Measurements from ENCODE around the gene SNRNP70.

SNRNP70 gene

GRCh38 chr19:49102303-49102702 is 17.1 kb downstream of the SNRNP70 start:
- no peak for DNase-seq

- DNase-seq, result no peak
These were observed 18.3 kb downstream of the SNRNP70 start for GRCh38 chr19:49103331-49104085.

GRCh38 chr19:49104229-49104864 is 19.1 kb downstream of the SNRNP70 start:
- no peak for DNase-seq

- DNase-seq, result peak; percentile 60
These were observed 21.4 kb downstream of the SNRNP70 start for GRCh38 chr19:49106648-49107135.

- no peak for DNase-seq
These were observed 22.6 kb downstream of the SNRNP70 start for GRCh38 chr19:49107625-49108459.

DNA sequence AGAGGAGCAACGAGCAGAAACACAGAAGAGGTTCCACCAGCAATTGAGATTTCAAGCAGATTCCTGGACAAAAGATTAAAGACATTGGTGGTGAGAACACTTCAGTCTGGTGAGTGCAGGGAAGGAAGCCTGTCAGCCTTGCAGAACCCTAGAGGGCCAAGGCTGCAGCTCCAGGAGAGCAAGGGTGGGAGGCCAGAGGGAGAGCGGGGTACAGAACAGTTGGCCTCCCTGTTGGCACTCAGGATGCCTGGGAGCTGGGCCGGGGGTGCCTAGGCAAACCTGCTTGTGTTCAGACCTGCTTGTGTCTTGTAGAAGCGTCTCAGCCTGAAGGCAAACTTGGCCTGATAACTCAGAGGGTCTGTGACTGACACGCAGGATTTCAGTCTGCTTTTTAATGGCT is 23.8 kb downstream of the SNRNP70 start:
- no peak for DNase-seq

DNA sequence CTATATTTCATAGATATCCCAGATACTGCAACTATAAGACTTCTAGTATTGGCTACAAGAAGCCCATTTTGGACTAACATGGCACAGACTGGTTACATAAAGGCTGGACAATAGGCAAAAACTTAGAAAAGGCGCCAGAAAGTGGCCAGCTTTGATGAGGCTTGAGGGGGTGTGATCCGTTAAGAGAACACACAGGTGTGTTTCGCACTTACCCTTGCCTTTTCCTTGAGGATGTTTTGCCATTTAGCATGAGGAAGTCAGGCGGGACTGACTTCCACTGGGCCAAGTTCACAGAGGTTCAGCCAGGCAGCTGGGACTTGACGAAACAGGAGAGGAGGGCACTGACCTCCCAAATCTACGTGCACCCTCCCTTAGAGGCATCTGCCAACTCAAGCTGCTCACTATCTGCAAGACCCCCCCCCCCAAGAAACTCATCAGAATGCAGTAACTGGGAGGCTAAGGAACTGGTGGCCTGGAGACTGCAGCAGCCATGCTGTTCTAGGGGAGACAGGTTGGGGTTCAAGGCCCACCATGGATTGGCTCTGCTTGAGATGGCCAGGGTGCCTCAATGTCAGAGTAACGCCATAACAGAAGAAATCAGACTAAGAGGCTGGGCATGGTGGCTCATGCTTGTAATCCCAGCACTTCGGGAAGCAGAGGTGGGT is 24.4 kb downstream of the SNRNP70 start:
- no peak for DNase-seq

GRCh38 chr19:49110567-49110966 is 25.3 kb downstream of the SNRNP70 start:
- DNase-seq, result no peak

DNA sequence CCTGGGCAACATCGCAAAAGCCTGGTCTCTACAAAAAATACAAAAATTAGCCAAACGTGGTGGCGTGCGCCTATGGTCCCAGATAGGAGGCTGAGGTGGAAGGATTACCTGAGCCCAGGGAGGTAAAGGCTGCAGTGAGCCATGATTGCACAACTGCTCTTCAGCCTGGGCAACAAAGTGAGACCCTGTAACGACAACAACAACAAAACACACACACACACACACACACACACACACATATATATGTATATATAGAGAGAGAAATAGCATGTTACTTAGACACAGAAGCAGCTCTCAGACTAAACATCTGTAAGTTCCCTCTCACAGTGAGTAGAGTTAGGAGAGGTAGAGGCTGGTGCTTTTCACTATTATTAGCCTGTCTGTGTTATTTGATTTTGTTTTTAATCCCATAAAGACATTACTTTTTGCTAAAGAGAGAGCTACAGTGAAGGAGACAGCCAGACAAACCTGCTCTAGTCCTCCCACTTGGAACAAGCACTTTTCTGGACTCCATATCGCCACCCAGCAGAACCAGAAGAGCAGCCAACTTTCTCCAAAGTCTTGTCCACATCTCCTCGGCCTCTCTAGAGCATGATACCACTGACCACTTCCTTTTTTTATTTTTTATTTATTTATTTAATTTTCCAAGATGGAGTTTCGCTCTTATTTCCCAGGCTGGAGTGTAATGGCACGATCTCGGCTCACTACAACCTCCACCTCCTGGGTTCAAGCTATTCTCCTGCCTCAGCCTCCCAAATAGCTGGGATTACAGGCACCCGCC is 26.2 kb downstream of the SNRNP70 start:
- DNase-seq, result no peak

DNA sequence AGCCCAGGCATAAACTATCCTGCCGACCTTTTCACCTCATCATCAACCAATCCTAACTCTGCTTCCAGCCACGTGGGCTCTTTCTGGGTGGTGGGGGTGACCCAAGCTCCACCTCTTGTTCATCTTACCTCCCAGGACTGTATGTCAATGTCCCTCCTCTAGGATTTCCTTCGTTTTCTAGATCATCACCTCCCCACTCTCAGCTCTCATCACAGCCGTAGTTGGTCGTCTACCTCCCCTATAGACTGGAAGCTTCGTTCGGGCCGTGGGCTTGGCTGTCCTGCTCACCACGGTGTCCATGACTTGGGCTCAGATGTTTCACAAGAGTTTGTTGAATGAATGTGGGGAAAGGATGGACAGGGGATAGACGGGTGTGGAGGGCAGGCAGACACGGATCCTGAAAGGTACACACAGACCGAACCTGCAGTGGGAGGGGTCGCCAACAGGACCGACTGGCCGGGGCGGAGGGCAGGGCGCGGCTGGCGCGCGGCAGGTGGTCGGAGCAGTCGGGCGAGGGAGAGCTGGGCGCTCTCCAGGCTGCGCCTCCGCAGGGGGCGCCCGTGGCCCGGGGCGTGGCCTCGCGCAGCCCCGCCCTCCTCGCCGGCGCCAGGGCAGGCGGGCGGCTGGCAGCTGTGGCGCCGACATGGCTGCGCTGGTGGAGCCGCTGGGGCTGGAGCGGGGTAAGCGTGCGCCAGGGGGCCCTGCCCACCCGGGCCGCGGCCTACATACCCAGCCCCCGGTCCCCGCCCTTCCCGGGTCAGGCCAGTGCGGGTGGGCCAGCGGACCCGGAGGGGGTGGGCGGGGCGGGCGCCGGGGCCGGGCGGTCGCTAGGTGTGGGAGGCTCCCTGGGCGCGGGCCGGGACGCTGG is 28.7 kb downstream of the SNRNP70 start, which contains the start of gene LIN7B:
Gene LIN7B (plus strand): TSS at position 609 of the 868 bp plus-strand sequence. CDS start 35 bp downstream, at position 644.
- peak; percentile 71 for DNase-seq

DNA sequence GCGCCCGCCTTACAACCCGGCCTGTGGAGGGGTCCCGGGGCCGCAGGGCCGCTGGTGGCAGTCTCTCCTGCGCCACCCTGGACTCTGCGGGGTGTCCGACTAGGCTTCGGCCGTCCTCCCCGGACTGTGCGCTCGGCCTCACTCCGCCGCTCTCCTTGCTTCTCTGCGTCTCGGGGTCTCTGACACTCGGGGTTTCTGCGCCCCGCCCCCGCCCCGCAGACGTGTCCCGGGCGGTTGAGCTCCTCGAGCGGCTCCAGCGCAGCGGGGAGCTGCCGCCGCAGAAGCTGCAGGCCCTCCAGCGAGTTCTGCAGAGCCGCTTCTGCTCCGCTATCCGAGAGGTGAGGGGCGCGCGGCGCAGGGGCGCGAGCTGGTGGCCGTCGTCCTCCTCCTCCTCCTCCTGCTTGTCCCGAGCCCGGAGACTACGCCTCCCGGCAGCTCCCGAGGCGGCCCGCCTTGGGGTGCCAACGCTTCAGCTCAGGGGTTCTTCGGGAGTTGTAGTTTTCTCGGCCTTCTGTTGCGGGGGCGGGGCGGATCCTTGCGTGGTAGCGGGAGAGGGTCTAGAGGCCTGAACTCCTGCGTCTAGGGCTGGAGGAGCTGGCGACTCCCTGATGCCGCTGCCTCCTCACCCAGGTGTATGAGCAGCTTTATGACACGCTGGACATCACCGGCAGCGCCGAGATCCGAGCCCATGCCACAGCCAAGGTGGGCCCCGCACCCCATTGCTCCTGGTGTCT is 29.5 kb downstream of the SNRNP70 start:
- DNase-seq, result peak; percentile 61

DNA sequence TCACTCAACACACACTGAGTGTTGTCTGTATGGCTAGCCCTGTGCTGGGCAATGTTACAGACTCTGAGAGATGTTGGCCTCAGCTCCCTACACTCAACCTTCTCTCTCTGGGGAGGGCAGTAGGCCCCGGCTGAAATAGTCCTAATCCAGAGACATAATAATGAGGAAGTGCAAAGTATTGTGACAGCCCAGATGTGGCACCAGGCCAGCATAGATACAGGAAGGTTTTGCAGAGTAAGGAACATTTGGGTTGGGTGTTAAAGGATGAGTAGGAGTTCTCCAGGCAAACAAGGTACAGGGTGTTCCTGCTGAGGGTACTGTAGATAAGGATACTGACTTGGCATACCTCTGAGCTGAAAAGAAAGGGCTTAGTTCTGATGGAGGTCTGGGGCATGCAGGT is 31.3 kb downstream of the SNRNP70 start:
- no peak for DNase-seq

GRCh38 chr19:49117677-49118564 is 32.7 kb downstream of the SNRNP70 start:
- DNase-seq, result no peak

DNA sequence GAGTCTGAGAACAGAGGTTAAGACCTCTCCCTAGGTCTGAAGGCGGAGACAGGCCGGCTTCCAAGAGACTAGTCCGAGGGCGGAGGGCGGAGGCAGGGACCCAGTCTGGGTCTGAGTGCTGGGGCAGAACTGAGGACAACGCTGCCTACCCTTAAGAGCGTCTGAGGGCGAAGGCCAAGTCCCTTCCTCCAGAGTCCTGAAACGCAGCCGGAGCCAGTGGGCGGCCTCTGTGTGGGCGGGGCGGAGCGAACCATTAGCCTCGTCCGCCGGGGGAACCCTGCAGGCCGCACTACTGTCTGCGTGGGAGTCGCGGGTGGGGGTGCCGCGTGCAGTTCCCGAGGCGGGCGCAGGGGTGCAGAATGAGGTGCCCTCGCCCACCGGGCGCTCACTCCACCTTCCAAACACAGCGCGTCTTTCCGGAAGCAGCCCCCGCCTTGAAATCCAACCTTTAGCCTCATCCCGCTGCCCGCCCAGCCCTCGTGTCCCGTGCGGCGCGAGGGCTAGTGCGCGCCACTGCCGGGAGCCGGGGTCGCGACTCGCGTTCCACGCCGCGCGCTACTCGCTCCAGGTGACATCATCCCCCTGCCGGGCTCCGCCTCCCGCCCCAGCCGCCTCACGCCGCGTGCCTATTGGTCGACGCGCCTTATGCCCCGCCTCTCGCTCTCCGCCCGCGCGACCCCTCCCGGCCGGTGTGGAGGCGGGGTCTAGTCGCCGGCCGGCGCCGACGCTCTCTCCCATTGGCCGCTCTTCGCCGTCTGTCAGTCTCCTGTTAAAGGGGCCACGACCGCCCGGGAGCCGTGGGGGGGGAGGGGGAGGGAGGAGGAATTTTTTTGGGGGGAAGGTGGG is 33.5 kb downstream of the SNRNP70 start, which contains the start of gene C19orf73:
Gene C19orf73 (minus strand): TSS at position 579 of the 846 bp plus-strand sequence. CDS start 121 bp downstream, at position 458.
- DNase-seq, result peak; percentile 95

DNA sequence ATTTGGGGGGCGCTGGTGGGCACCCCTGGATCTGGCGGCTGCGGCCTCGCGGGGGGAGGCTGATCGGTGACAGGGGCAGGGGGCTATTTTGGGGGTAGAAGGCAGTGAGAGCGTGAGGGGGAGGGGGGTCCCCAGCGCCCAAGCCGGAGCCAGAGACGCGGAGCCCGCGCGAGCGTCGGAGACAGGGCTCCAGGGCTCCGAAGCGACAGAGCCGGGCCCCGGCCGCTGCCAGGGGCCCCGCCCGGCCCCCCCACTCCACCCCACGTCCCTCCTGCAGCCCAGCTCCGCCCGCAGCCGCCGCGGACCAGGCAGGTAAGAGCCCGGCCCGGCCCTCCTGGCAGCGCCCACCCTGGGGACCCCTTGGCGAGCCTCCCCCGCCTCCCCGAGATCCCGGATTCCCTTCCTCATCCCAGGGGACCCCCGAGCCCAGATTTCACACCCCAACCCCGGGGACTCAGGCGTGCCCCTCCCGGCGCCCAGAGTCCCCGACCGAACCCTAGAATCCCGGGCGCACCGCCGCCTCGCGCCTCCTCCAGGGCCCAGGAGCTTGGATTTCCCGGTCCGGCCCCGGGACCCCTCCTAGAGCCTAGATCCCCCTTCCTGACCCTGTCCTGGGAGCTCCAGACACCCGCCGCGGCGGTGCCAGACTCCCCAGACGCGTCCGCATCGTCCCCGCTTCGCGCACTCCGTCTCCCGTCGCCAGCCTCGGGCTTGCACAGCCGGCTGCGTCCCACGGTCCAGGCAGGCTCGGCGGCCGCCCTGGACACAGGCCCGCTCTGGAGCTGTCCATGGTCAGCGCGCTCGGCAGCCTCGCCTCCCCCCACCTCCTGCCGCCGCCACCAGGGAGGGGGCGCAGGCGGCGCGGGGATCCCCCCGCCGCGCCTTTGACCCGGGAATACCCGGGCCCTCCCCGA is 34.4 kb downstream of the SNRNP70 start, which contains the start of gene PPFIA3:
Gene PPFIA3 (plus strand): TSS at position 134 of the 914 bp plus-strand sequence. CDS start 8,330 bp downstream, outside the sequence.
- no peak for DNase-seq

- no peak for DNase-seq
These were observed 35.1 kb downstream of the SNRNP70 start for GRCh38 chr19:49120325-49120683.

DNA sequence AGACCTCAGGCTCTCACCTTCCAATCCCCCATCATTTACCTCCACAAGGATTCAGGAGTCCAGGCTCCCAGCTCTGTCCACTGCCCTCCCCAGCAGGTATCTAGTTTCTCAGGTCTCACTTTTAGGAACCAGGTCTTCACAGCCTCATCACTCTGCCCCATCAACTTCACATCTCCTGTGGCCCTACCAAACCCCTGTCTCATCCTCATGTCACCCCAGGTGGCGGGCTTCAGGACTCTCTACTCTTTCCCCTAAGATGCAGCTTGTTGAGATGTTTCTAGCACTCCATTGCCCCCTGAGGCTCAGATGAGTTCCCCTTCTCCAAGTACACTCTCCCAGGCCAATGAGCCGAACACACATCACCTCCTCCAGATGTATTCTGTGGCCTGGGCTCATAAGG is 35.6 kb downstream of the SNRNP70 start:
- no peak for DNase-seq
